Osteocyte (in vitro differentiated cells): ENCODE results near the gene HRCT1. TPM values are rescaled to one million over a fixed set of nuclear protein-coding genes. Genes with fewer than 3 reads are reported as not detected.

Experiments used
- DNase-seq: peaks from one replicate; pipeline ENCODE4 v3.0.0; 2021; ENCODE audit warnings: mixed read lengths; ENCODE audit not compliant: unreplicated experiment; ENCODE audit errors: extremely low spot score
- H3K27ac Mint-ChIP-seq: one replicate; pipeline ENCODE4 v1.8.0; 2021; ENCODE audit warnings: mild to moderate bottlenecking, mixed read lengths; ENCODE audit not compliant: unreplicated experiment
- H3K27me3 Mint-ChIP-seq: one replicate; pipeline ENCODE4 v1.8.0; 2021; ENCODE audit warnings: mixed read lengths; ENCODE audit not compliant: unreplicated experiment
- H3K36me3 Mint-ChIP-seq: one replicate; pipeline ENCODE4 v1.8.0; 2021; ENCODE audit warnings: mixed read lengths; ENCODE audit not compliant: unreplicated experiment
- H3K4me1 Mint-ChIP-seq: one replicate; pipeline ENCODE4 v1.8.0; 2021; ENCODE audit warnings: mixed read lengths; ENCODE audit not compliant: unreplicated experiment
- H3K4me3 Mint-ChIP-seq: one replicate; pipeline ENCODE4 v1.8.0; 2021; ENCODE audit warnings: mild to moderate bottlenecking, moderate library complexity, mixed read lengths; ENCODE audit not compliant: unreplicated experiment
- H3K9me3 Mint-ChIP-seq: one replicate; pipeline ENCODE4 v1.8.0; 2021; ENCODE audit warnings: mixed read lengths; ENCODE audit not compliant: unreplicated experiment
- CTCF ChIP-seq: fragments of 200-600 bp; sonication (generic); IDR thresholded peaks from 2 replicates; pipeline ENCODE4 v1.5.0; 2021; ENCODE audit warnings: antibody characterized with exemption, mild to moderate bottlenecking, moderate library complexity
- total RNA-seq: library from RNA; stranded (reverse); gene quantifications from 2 replicates; pipeline ENCODE4 v1.2.1, GENCODE V29; 2021

Gene HRCT1
- total RNA-seq, 1 donor from 2014 or later, result 3.7 TPM

- H3K27ac Mint-ChIP-seq, result no peak overlapping the region
- H3K4me3 Mint-ChIP-seq, result no peak overlapping the region
- peaks cover 6% of the 10 kb centered on the region for H3K27me3 Mint-ChIP-seq
- peaks cover 50% of the 10 kb centered on the region for H3K4me1 Mint-ChIP-seq
- H3K9me3 Mint-ChIP-seq, result no peaks in the 10 kb centered on the region
- DNase-seq, result peak; percentile 21
- peak; percentile 75 for TF ChIP-seq CTCF
- no peaks in the 10 kb centered on the region for H3K36me3 Mint-ChIP-seq
These were observed 3.0 kb upstream of the HRCT1 start for GRCh38 chr9:35903049-35903448.

GRCh38 chr9:35904338-35904737 lies 1.7 kb upstream of the HRCT1 start:
- peaks cover 6% of the 10 kb centered on the region for H3K27me3 Mint-ChIP-seq
- H3K27ac Mint-ChIP-seq, result peak overlapping the region; percentile 98
- H3K4me1 Mint-ChIP-seq, result peaks cover 63% of the 10 kb centered on the region
- H3K4me3 Mint-ChIP-seq, result no peak overlapping the region
- H3K9me3 Mint-ChIP-seq, result no peaks in the 10 kb centered on the region
- DNase-seq, result no peak
- no peaks in the 10 kb centered on the region for H3K36me3 Mint-ChIP-seq
- TF ChIP-seq CTCF, result no peak

- H3K36me3 Mint-ChIP-seq, result no peaks in the 10 kb centered on the region
- DNase-seq, result no peak
- peaks cover 6% of the 10 kb centered on the region for H3K27me3 Mint-ChIP-seq
- H3K9me3 Mint-ChIP-seq, result no peaks in the 10 kb centered on the region
- no peak for TF ChIP-seq CTCF
- peak overlapping the region; percentile 30 for H3K4me3 Mint-ChIP-seq
- peaks cover 70% of the 10 kb centered on the region for H3K4me1 Mint-ChIP-seq
- H3K27ac Mint-ChIP-seq, result peak overlapping the region; percentile 98
These were observed 786 bp upstream of the HRCT1 start for GRCh38 chr9:35905051-35905781.

- no peak for DNase-seq
- H3K4me1 Mint-ChIP-seq, result peaks cover 87% of the 10 kb centered on the region
- H3K36me3 Mint-ChIP-seq, result no peaks in the 10 kb centered on the region
- TF ChIP-seq CTCF, result no peak
- H3K9me3 Mint-ChIP-seq, result no peaks in the 10 kb centered on the region
- H3K27me3 Mint-ChIP-seq, result no peaks in the 10 kb centered on the region
- H3K4me3 Mint-ChIP-seq, result peak overlapping the region; percentile 53
- peak overlapping the region; percentile 98 for H3K27ac Mint-ChIP-seq
These were observed 1.1 kb downstream of the HRCT1 start for GRCh38 chr9:35906923-35907699.
